ENCODE measurements around the gene GPD1.
A peak's percentile ranks its signal among the peaks of the same experiment; 100 is the strongest.

Gene GPD1

DNA sequence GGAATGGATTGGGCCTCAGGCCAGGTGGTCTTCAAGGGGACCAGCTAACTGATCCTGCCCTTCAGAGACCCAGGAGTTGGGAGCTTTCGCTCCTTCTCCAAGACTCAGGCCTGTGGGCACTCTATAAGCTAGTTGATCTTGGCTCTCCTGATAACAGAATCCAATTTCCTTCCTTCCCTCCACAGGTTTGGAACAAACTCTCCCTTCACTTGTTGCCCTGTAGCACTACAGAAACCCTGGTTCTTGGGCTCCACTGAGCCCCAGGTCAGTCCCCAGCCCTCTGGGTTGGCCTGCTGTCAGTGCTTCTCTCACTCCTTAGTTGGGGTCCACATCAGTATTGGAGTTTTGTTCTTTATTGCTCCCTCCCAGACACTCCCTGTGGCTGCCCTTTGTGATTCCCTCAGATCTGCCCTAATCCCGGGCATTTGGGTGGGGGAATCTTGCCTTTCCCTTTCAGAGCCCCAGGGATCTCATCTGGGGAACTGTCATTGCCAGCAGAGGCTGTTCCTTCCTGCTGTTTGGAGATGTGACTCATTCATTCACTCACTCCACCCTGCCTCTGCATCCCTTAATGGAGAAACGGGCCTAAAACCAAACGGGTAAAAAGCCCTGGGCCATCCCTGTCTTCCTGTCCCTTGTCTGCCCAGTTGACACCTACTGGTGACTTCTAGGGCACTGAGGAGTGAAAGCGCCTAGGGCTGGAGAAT lies 4.4 kb upstream of the GPD1 start:
- no peak for DNase-seq (ENCODE audit: low read depth in 4 of 4, low spot score in 1 of 4)

DNA sequence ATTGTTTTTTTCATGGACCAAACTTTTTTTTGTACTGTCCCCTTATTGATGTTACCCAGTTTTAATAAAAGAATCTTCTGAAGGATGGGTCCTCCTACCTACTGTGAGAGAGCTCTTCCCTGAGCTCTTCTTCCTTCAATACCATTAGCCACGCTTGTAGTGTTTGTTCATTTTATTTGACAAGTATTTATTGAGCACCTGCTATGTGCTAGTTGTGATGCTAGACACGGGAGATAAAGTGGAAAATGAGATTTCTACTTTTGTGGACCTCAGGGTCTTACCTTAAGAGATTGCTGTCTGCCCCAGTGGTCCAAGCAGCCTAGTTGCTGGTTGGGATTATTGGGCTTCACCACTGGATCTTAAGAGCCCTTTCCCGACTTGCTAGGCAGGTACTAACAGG lies 3.2 kb upstream of the GPD1 start:
- DNase-seq (ENCODE audit: low read depth in 4 of 4, low spot score in 1 of 4), result no peak

DNA sequence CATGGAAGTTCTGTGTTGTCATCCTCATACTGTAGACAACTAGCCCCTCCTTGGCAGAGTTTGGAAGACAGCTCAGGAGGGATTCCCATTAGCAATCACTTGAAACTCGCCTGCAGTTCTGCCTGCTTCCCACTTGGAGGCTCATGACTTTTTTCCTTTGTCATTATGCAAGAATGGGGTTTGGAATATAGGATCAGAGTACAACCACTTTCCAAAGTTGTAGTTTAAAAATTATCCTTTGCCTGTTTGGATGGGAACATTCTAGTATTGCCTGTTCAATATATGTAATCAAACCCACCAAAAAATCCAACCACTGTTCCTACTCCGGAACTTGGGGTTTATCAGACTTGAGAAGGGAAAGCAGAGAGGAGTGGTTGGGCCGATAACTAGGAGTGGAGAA lies 2.1 kb upstream of the GPD1 start:
- no peak for DNase-seq (ENCODE audit: low read depth in 4 of 4, low spot score in 1 of 4)

DNA sequence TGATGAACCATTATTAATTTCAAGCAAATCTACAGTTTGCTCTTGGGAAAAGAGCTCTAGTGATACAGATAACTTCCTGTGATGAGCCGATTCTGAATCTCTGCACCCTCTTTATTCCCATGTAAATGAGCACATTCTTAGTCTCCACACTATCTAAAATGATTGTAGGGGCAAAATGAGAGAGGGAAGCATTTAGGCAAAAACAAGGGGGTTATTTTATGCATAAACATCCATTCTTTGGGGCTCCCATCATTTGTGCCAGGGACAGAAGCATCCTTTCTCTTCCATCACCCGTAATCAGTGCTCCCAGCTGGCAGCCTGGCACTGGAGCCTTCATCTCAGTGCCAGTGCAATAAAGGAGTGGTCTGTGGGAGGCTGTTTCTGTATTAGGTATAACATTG lies 1.7 kb upstream of the GPD1 start:
- DNase-seq (ENCODE audit: low read depth in 4 of 4, low spot score in 1 of 4), result no peak

DNA sequence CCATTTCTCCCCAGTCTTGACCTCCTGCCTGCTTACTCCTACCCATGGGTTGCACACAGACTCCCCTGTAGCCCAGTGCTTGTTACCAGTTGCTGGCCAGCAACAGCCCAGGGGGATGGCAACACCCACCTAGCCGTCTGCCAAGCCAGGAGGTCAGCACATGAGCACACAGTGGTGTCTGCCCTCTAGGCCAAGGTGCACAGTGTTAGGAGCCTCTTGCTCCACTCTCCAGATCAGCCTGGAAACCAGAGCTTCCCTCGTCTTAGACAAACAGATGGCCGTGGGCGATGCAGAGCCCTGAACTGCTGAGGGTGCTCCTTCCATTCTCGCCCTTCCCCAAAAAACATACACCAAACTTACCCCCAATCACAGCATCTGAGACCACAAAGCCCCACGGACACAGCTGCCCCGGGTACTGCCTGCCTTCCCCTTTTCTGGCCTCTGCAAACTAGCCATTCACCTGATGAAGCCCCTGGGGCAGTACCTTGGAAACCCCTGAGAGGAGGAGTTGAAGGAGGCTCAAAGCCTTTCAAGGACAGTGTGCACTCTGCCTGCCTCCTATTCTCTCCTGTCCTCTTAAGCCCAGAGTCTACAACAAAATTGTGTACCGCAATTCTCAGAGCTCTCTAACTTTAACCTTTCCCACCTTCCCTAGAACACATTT lies 1.0 kb upstream of the GPD1 start:
- no peak for DNase-seq (ENCODE audit: low read depth in 4 of 4, low spot score in 1 of 4)

DNA sequence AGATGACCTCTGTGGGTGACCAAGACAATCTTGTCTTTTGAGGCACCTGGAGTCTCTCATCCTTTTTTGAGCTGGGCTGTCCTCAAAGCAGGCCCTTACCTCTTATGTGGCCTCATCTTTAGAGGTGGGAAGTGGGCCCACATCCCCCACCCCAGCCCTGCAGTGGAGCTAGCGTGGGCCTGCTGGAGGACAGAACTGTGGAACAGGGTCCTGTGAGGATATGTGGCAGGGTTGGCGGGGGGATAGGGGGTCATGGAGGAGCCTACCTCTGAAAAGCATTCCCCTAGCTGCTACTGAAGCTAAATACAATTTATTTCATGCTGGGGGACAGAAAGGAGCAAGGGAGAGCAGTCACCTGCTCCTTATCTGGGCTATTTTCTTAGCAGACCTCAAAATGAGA lies 457 bp upstream of the GPD1 start:
- DNase-seq (ENCODE audit: low read depth in 4 of 4, low spot score in 1 of 4), result no peak

DNA sequence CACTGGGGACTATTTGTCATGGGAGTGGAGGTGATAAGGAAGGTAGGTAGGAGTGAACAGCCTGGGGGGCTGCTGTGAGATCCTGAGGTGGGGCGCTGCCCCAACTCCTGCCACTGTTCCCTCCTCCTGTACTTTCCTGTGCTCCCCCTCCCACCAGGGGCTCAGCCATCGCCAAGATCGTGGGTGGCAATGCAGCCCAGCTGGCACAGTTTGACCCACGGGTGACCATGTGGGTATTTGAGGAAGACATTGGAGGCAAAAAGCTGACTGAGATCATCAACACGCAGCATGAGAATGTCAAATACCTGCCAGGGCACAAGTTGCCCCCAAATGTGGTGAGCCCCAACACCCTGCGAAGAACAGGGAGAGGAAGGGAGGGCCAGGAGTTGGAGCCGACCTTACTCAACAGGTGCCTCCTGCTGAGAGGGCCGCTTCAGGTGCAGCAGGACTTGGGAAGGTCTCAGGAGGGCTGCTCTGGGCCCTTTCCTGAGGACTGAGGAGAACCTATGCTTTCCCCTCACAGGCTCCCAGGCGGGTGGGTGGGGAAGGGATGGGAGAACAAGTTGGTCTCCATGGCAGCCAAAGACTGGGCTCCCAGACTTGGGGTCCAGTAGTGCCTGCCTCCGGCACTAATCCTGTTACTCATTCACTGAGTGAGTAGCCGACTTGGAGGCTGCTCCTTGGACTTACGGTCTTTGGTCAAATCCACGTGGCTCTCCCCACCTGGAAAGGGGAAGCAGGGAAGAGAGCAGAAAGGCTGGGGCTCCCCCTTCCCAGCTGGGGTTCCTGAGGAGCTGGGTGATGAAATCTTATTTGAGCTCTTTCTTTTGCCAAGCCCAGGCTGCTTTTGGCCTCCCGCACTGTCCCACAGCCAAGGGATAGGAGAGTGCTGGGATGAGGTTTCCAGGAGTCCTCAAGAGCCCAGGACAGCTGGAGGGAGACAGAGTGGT lies 884 bp downstream of the GPD1 start:
- no peak for DNase-seq (ENCODE audit: low read depth in 4 of 4, low spot score in 1 of 4)

DNA sequence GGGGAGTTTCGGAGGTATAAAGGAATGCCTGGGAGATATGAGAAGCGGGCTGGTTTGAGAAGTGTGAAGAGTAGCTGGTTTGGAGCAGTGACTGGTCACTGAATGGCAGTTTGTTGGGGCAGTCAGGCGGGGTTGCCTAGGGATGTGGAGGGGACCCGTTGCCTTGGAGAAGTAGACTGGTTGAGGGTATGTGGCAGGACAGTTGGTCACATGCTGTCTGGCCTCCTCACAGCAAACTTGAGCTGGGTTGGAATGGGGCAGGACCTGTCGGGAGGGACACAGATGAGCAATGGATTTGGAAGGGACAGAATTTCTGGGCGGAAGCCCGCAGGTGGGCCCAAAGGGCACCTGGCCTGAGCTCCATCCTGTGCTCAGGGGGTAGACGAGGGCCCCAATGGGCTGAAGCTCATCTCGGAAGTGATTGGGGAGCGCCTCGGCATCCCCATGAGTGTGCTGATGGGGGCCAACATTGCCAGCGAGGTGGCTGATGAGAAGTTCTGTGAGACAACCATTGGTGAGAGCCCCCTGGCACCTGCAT lies 2.2 kb downstream of the GPD1 start:
- DNase-seq (ENCODE audit: low read depth in 4 of 4, low spot score in 1 of 4), result no peak

DNA sequence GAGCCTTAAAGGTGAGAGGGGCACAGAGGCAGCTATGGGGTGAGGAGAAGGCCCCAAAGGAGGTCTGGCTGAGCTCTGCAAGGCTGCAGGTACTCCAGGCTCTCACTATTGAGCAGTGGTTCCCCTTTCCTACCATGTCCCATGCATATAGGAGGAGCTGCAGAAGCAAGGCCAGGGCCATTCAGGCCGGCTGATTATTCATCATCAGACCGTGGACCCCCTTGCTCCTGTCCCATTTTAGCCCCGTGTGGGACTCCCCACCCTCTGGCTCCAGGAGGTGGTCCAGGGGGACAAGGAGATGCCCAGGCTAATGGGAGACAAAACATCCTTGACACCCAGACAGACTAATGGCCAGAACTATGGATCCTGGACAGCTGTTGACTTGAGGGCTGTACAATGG lies 3.1 kb downstream of the GPD1 start:
- DNase-seq (ENCODE audit: low read depth in 4 of 4, low spot score in 1 of 4), result no peak

DNA sequence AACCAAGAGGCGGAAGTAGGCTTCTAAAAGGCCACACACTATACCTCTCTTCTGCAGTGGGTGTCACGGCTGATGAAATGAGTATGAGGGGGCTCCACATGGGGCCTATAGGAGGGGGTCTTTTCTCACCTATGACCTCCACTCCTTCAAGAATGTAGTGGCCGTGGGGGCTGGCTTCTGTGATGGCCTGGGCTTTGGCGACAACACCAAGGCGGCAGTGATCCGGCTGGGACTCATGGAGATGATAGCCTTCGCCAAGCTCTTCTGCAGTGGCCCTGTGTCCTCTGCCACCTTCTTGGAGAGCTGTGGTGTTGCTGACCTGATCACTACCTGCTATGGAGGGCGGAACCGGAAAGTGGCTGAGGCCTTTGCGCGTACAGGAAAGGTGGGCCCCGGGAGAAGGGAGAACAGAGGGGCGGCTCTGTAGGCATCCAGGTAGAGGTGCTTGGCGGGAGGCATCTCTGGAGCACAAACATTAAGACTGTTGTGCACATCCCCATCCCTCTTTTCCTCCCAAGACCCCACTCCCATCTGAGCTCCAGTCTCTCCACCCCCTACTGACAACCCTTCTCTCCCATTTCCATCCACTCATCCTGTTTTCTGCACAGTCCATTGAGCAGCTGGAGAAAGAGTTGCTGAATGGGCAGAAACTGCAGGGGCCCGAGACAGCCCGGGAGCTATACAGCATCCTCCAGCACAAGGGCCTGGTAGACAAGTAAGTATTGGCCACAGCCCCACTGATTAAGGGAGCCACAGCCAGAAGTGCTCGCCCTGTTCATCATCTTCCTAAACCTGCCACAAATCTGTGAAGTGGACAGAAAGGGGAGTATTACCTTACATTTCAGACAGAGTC lies 3.8 kb downstream of the GPD1 start:
- DNase-seq (ENCODE audit: low read depth in 4 of 4, low spot score in 1 of 4), result no peak

DNA sequence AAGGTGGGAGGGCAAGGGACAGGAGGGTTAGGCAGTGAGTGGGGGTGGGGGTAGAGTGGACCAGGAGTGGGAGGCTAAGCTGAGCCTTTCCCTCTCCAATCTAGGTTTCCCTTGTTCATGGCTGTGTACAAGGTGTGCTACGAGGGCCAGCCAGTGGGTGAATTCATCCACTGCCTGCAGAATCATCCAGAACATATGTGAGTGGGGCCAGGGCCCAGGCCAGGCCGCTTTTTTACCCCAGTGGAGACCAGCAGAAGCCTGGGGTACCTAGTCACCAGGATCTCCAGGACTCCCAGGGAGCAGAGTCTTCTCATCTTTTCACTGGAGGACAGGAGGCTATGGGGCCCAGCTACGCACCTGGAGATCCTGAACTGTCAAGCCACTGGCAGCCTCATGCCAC lies 5.5 kb downstream of the GPD1 start:
- DNase-seq (ENCODE audit: low read depth in 4 of 4, low spot score in 1 of 4), result no peak

DNA sequence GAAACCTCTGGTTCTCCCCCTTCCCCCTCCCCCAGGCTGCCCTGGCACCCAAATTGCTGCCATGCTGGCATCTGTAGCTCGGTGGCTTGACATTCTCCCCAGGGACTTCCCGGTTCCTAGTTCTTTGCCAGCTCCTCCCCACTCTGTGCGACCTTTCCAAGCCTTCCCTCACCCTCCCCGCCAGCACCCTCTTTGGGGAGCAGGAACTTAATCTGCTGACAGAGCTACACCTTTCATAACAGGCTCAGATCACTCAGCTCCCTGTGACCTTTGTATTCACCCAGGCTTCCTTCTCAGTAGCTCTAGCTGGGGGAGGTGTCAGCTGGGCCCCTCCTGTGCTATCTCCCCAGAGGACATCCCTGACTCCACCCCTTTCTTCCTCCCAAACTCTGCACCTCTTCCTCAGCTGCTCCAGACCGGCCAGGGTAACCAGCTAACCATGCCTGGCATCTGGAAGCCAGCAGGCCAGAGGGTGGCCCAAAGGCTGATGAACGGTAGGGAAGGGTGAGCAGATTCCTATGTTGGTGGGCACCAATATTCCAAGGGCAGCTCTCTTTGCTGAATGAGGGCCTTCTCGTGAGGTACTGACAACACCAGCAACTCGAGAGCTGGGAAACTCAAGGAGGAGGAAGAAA lies 6.4 kb downstream of the GPD1 start:
- no peak for DNase-seq (ENCODE audit: low read depth in 4 of 4, low spot score in 1 of 4)

DNA sequence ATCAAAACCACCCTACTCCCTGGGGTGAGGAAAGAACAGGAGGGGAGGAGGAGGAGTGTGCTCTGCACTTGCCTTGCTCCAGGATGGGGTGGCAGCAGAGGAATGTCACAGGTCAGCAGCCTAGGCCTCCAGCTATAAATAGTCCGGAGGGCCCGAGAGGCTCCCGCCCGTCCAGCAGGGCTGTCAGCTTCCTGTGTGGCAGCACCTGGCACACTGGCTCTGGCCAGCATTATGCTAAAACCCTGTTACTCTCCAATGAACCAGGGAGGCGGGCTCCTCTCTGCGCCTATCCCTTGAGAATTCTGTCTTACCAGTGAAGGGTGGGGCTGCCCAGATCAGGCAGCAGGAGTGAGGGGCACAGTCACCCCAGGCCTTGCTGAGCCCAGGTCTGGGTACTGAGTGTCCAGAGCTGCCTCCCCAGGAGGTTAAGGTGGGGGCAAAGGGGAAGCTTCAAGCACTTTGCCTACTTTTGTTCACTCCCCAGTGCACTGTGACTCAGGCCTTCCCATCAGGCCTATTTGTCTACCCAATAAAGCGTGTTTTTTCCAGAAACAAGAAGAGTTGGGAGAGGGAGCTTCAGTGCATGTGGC lies 7.0 kb downstream of the GPD1 start:
- no peak for DNase-seq (ENCODE audit: low read depth in 4 of 4, low spot score in 1 of 4)

DNA sequence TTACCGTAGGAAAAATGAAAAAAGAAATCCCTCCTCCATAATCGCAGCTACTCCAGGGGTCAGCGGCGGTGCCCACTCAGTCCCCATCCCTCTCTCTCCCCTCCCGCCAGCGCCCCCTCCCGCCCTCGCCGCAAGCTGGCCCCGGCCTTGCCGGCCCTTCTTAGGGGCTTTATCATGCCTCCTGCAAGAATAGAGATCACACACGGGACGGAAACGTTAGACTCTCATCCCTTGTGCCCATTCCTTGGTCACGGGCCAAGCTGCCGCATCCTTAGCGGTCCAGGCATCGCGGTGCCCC lies 7.5 kb downstream of the GPD1 start:
- DNase-seq (ENCODE audit: low read depth in 4 of 4, low spot score in 1 of 4), result no peak

DNA sequence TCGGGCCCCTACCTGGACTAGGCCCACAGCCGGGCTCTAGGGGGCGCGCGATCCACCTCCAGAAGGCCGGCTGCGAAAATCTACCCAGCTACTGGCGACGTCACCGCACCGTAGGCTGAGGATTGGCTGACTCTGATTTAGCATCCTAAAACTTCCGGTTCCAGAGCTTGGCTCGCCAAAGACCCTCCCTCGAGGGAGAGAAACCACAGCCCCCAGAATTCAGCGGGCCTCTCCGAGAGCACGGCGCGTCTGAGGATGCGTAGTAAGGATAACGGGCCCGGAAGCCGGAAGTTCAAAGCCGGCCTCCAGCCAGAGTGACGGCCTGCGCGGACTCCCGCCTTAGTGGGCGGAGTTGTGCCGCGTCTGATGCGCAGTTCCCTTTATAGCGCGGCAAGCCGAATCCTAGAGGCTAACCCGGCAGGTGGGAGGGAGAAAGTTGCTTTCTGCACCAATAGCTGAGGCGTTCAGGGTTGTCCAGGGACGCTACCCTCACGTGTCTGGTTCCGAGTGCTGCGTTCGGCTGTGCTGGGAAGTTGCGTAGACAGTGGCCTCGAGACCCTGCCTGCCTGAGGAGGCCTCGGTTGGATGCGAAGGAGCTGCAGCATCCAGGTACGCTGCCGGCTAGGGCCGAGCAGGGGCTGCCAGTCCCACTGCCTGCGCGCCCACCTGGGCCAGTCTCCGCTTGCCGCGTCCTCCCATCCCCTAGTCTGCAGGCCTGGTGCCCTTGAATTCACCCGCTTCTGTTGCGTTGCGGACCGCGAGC lies 8.1 kb downstream of the GPD1 start, which contains the start of gene COX14:
COX14 (plus strand) TSS at position 544 of the 763 bp plus-strand sequence. CDS start 7,808 bp downstream, outside the sequence.
- peak; percentile 95 to 98 (median 98) for DNase-seq (ENCODE audit: low read depth in 4 of 4, low spot score in 1 of 4)

DNA sequence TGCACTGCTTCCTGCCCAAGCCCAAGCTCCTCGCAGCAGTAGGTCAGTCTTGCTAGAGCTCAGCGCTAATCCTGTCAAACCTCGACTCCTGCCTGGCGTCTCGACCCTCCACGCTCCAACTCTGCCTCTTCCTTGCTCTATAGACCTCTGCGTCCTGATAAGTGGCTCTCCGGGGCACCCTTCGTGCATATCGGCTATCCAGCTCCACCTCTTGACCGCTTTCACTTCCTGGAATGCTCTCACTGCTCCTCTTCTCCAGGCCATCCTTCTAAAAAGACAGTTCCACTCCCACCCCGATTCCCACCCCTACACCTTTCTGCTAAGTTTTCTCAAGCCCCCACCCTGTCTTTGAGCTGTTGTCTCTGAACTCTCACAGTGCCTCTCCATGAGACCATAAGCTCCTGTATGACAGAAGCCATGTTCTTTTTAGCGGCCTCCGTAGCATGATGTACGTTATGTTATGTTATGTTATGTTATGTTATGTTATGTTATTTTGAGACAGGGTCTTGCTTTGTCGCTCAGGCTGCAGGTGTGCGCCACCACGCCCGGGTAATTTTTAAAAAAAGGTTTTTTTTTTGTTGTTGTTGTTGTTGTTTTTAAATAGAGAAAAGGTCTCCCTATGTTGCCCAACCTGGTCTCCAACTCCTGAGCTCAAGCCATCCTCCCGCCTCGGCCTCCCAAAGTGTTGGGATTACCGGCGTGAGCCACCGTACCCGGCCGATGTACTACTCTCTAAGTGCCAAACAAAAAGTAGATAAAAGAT lies 8.8 kb downstream of the GPD1 start:
- no peak for DNase-seq (ENCODE audit: low read depth in 4 of 4, low spot score in 1 of 4)

DNA sequence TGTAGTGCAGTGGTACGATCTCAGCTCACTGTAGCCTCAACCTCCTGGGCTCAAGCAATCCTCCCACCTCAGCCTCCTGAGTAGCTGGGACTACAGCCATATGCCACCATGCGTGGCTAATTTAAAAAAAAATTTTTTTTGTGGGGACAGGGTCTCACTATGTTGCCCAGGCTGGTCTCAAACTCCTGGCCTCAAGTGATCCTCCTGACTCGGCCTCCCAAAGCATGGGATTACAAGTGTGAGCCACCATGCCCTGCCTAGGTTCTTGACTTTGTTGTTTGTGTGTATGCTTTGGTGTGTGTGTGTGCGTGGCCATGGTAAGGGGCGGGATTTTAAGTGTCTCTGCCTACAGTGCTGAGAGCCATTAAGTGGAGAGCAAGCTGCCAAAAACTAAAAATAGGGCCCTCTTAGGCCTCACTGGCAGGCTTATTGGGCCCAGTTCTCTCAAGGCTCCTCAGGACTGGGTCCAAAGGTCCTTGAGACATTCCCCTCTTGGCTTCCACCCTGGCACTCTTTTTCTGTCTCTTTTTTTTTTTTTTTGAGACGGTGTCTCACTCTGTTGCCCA lies 13.3 kb downstream of the GPD1 start:
- DNase-seq (ENCODE audit: low read depth in 4 of 4, low spot score in 1 of 4), result no peak

DNA sequence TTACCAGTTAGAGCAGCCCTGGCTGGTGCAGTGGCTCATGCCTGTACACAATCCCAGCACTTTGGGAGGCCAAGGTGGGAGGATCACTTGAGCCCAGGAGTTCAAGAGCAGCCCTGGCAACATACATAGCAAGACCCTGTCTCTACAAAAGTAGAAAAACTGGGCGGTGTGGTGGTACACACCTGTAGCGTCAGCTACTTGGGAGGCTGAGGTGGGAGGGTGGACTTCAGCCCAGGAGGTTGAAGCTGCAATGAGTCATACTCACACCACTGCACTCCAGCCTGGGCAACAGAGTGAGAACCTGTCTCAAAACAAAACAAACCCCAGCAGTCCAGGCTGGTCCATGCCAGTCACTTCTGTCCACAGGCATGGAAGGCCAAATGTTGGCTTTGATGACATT lies 15.6 kb downstream of the GPD1 start:
- DNase-seq (ENCODE audit: low read depth in 4 of 4, low spot score in 1 of 4), result no peak

Measured in stimulated activated CD4-positive, alpha-beta T cell treated with anti-CD3 and anti-CD28 coated beads, Interleukin-1b, Interleukin-23, amount 100 ng/mL, for 24 hours (primary cell).